GM18505 (cell line): ENCODE data around the gene UBE2V1.

Source experiments
- ATAC-seq: cut with Tn5 transposase; IDR thresholded peaks from one replicate; pipeline ENCODE4 v1.9.1; 2021; ENCODE audit not compliant: unreplicated experiment
- POLR2A ChIP-seq: IDR thresholded peaks from 4 replicates; pipeline ENCODE4 v1.6.1; 2011; ENCODE audit warnings: borderline replicate concordance; ENCODE audit not compliant: insufficient read depth, insufficient read length; ENCODE audit errors: extremely low read depth

Gene UBE2V1

GRCh38 chr20:50050660-50051308 is 62.2 kb downstream of the UBE2V1 start:
- no peak for ATAC-seq
- no peak for TF ChIP-seq POLR2A

- no peak for TF ChIP-seq POLR2A
- ATAC-seq = no peak
These were observed 62.7 kb downstream of the UBE2V1 start for GRCh38 chr20:50050214-50050613.

- no peak for ATAC-seq
- TF ChIP-seq POLR2A = no peak
These were observed 63.4 kb downstream of the UBE2V1 start for GRCh38 chr20:50049442-50050026.

GRCh38 chr20:50048420-50049166 is 64.4 kb downstream of the UBE2V1 start:
- ATAC-seq = no peak
- no peak for TF ChIP-seq POLR2A

GRCh38 chr20:50044353-50044960 is 68.5 kb downstream of the UBE2V1 start:
- ATAC-seq = no peak
- no peak for TF ChIP-seq POLR2A

- no peak for ATAC-seq
- TF ChIP-seq POLR2A = no peak
These were observed 69.2 kb downstream of the UBE2V1 start for GRCh38 chr20:50043573-50044352.

GRCh38 chr20:50042370-50043313 is 70.3 kb downstream of the UBE2V1 start:
- TF ChIP-seq POLR2A = no peak

GRCh38 chr20:50041246-50041873 is 71.6 kb downstream of the UBE2V1 start:
- TF ChIP-seq POLR2A = no peak
- ATAC-seq = no peak

More at GRCh38 chr20:50042370-50043313, 70.3 kb downstream of the UBE2V1 start:
- ATAC-seq = no peak

GRCh38 chr20:50040432-50041245 is 72.3 kb downstream of the UBE2V1 start:
- TF ChIP-seq POLR2A = no peak
- no peak for ATAC-seq

- no peak for ATAC-seq
- no peak for TF ChIP-seq POLR2A
These were observed 73.1 kb downstream of the UBE2V1 start for GRCh38 chr20:50039706-50040431.
